ENCODE results near the gene ZNF718.

DNA sequence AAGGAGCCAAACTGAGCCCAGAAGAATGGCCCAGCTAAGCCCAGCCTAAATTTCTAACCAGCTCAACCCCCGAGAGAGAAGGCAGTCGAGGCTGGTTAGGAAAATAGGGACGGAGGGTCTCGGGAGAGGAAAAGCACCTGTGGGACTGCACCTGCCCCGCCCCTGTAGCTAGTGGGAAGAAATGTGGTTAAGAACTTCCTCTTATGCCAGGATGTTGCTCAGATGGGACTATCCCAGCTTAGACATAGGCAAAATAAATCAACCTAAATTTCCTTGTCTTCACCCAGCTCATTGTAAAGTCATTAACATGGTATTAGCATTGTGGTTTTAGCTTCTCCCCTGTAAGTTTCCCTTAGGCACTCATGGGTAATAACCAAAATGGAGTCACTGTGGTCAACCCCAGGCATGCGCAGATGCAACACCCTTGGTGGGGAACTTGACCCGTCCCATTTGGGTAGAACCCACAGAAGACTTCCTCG is 86.8 kb downstream of the ZNF718 start:
- TF ChIP-seq, protein P1, sequence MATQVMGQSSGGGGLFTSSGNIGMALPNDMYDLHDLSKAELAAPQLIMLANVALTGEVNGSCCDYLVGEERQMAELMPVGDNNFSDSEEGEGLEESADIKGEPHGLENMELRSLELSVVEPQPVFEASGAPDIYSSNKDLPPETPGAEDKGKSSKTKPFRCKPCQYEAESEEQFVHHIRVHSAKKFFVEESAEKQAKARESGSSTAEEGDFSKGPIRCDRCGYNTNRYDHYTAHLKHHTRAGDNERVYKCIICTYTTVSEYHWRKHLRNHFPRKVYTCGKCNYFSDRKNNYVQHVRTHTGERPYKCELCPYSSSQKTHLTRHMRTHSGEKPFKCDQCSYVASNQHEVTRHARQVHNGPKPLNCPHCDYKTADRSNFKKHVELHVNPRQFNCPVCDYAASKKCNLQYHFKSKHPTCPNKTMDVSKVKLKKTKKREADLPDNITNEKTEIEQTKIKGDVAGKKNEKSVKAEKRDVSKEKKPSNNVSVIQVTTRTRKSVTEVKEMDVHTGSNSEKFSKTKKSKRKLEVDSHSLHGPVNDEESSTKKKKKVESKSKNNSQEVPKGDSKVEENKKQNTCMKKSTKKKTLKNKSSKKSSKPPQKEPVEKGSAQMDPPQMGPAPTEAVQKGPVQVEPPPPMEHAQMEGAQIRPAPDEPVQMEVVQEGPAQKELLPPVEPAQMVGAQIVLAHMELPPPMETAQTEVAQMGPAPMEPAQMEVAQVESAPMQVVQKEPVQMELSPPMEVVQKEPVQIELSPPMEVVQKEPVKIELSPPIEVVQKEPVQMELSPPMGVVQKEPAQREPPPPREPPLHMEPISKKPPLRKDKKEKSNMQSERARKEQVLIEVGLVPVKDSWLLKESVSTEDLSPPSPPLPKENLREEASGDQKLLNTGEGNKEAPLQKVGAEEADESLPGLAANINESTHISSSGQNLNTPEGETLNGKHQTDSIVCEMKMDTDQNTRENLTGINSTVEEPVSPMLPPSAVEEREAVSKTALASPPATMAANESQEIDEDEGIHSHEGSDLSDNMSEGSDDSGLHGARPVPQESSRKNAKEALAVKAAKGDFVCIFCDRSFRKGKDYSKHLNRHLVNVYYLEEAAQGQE (IDR thresholded peaks at IDR 0.05; ENCODE audit: unreplicated experiment) = no peak
- TF ChIP-seq, protein P2, sequence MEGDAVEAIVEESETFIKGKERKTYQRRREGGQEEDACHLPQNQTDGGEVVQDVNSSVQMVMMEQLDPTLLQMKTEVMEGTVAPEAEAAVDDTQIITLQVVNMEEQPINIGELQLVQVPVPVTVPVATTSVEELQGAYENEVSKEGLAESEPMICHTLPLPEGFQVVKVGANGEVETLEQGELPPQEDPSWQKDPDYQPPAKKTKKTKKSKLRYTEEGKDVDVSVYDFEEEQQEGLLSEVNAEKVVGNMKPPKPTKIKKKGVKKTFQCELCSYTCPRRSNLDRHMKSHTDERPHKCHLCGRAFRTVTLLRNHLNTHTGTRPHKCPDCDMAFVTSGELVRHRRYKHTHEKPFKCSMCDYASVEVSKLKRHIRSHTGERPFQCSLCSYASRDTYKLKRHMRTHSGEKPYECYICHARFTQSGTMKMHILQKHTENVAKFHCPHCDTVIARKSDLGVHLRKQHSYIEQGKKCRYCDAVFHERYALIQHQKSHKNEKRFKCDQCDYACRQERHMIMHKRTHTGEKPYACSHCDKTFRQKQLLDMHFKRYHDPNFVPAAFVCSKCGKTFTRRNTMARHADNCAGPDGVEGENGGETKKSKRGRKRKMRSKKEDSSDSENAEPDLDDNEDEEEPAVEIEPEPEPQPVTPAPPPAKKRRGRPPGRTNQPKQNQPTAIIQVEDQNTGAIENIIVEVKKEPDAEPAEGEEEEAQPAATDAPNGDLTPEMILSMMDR (conservative IDR thresholded peaks at IDR 0.05; ENCODE audit: low read depth in 2 of 2) = no peak
- TF ChIP-seq CREB1 (CRISPR knock-in tag; IDR thresholded peaks at IDR 0.05; ENCODE audit: low read depth) = no peak
- no peak for TF ChIP-seq ZNF114 (CRISPR knock-in tag; IDR thresholded peaks at IDR 0.05)
- TF ChIP-seq POLR2AphosphoS5 (IDR thresholded peaks at IDR 0.05; ENCODE audit: low read depth) = no peak
- TF ChIP-seq EZH2phosphoT487 (IDR thresholded peaks at IDR 0.05; ENCODE audit: unreplicated experiment) = no peak
- TF ChIP-seq EZH2 (IDR thresholded peaks at IDR 0.05; ENCODE audit: low read depth, unreplicated experiment) = no peak
- TF ChIP-seq, protein P3, sequence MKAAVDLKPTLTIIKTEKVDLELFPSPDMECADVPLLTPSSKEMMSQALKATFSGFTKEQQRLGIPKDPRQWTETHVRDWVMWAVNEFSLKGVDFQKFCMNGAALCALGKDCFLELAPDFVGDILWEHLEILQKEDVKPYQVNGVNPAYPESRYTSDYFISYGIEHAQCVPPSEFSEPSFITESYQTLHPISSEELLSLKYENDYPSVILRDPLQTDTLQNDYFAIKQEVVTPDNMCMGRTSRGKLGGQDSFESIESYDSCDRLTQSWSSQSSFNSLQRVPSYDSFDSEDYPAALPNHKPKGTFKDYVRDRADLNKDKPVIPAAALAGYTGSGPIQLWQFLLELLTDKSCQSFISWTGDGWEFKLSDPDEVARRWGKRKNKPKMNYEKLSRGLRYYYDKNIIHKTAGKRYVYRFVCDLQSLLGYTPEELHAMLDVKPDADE (IDR thresholded peaks at IDR 0.05) = no peak

Data from GM23338 (cell line).